ENCODE measurements around the gene CEP78. TPM values are rescaled to one million over a fixed set of nuclear protein-coding genes. Genes with fewer than 3 reads are reported as not detected.

Gene CEP78
- total RNA-seq, 4 donors from 2014 or later = 5.9 to 10.7 (median 7.7) TPM

DNA sequence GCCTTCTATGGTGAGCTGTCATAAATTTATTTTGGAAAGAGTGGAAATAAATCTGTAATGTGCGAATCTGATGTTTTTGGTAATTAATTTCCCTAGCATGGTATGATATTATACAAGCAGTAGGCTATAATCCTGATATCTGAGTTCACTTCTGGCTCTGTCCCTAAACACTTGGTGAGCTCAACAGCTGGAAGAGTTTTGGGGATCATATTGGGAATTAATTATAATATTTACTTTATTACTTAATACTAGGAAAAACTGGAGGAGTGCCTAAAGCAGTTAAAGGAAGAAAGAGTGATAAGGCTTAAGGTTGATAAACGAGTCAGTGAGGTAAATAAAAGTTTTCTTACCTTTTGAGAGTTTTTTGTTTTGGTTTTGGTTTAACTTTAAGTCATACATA, 26.8 kb downstream of the CEP78 start:
- WGBS, 2 donors = 74 to 76% methylated on average over 2 of the region's 2 CpGs
- intact Hi-C loops (cut with DNase I; ENCODE audit: low total_unique reads) = no loop called here
- DNase-seq (ENCODE audit: low spot score in 2 of 2) = no peak
- TF ChIP-seq, protein P1, sequence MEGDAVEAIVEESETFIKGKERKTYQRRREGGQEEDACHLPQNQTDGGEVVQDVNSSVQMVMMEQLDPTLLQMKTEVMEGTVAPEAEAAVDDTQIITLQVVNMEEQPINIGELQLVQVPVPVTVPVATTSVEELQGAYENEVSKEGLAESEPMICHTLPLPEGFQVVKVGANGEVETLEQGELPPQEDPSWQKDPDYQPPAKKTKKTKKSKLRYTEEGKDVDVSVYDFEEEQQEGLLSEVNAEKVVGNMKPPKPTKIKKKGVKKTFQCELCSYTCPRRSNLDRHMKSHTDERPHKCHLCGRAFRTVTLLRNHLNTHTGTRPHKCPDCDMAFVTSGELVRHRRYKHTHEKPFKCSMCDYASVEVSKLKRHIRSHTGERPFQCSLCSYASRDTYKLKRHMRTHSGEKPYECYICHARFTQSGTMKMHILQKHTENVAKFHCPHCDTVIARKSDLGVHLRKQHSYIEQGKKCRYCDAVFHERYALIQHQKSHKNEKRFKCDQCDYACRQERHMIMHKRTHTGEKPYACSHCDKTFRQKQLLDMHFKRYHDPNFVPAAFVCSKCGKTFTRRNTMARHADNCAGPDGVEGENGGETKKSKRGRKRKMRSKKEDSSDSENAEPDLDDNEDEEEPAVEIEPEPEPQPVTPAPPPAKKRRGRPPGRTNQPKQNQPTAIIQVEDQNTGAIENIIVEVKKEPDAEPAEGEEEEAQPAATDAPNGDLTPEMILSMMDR (IDR thresholded peaks at IDR 0.05) = no peak
- no peak for TF ChIP-seq POLR2A (IDR thresholded peaks at IDR 0.05)
- no peak overlapping the region for H3K4me3 ChIP-seq (ENCODE audit: low read depth, poor library complexity, severe bottlenecking)

GRCh38 chr9:78267889-78268288, 32.0 kb downstream of the CEP78 start:
- no peak overlapping the region for H3K4me3 ChIP-seq (ENCODE audit: low read depth, poor library complexity, severe bottlenecking)
- intact Hi-C loops (cut with DNase I; ENCODE audit: low total_unique reads) = no loop called here
- no peak for TF ChIP-seq POLR2A (IDR thresholded peaks at IDR 0.05)
- TF ChIP-seq, protein P1 (IDR thresholded peaks at IDR 0.05) = no peak
- no peak for DNase-seq (ENCODE audit: low spot score in 2 of 2)
- WGBS, 2 donors = 93 to 94% methylated on average over 4 of the region's 4 CpGs

DNA sequence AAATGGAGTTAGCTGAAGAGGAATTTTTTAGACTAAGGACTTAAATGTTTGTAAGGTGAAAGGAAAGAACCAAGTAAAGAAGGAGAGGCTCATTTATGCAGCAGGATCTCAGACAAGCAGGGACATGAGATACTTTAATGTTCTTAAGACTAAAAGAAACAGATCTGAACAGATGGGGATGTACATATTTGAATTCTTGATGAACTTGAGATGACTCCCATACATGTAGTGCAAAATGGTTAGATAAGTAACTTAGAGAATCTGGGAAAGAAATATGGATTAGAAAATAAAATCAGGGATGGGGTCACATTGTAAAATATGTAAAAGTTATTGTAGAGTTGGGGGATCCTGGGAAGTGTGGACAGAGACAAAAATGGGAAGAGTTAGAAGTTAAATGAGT, 33.9 kb downstream of the CEP78 start:
- H3K4me3 ChIP-seq (ENCODE audit: low read depth, poor library complexity, severe bottlenecking) = no peak overlapping the region
- TF ChIP-seq POLR2A (IDR thresholded peaks at IDR 0.05) = no peak
- TF ChIP-seq, protein P1 (IDR thresholded peaks at IDR 0.05) = no peak
- intact Hi-C loops (cut with DNase I; ENCODE audit: low total_unique reads) = no loop called here
- no peak for DNase-seq (ENCODE audit: low spot score in 2 of 2)

- TF ChIP-seq POLR2A (IDR thresholded peaks at IDR 0.05) = no peak
- intact Hi-C loops (cut with DNase I; ENCODE audit: low total_unique reads) = no loop called here
- H3K4me3 ChIP-seq (ENCODE audit: low read depth, poor library complexity, severe bottlenecking) = no peak overlapping the region
- DNase-seq (ENCODE audit: low spot score in 2 of 2) = no peak
These were observed 36.4 kb downstream of the CEP78 start for GRCh38 chr9:78272307-78272706.

- DNase-seq (ENCODE audit: low spot score in 2 of 2) = no peak
- intact Hi-C loops (cut with DNase I; ENCODE audit: low total_unique reads) = no loop called here
- no peak overlapping the region for H3K4me3 ChIP-seq (ENCODE audit: low read depth, poor library complexity, severe bottlenecking)
- WGBS, 2 donors = 95 to 96% methylated on average over 3 of the region's 3 CpGs
- TF ChIP-seq, protein P1 (IDR thresholded peaks at IDR 0.05) = no peak
- TF ChIP-seq POLR2A (IDR thresholded peaks at IDR 0.05) = no peak
These were observed 37.9 kb downstream of the CEP78 start for GRCh38 chr9:78273761-78274160.

DNA sequence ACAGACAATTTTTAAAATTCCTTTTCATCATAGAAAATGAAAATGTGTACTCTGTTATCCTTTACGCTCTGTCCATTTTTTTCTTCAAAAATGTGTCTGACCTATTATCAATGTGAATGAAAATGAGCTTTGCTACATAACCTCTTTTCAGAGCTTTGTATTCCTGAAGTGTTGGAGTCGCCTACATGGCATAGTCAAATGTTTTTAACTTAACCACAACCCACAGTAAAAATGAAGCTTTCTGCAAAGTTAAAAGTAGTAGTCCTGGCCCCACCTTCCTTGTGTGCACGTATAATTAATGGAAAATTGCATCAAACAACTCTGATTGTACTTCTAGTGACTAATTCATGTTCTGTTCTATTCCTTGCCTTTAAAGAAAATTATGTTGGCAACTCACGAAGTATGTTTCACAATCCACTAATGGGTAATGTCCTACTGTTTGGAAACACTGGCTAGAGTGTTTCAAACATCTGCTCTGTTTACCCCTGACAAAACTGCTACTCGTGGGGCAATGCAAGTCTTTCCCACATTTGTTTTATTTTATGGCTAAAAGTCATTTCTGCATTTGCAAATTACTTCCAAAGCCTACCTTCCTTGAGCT, 42.4 kb downstream of the CEP78 start:
- H3K4me3 ChIP-seq (ENCODE audit: low read depth, poor library complexity, severe bottlenecking) = no peak overlapping the region
- WGBS, 2 donors = 40 to 43% methylated on average over 5 of the region's 5 CpGs
- intact Hi-C loops (cut with DNase I; ENCODE audit: low total_unique reads) = no loop called here
- DNase-seq (ENCODE audit: low spot score in 2 of 2) = no peak
- TF ChIP-seq POLR2A (IDR thresholded peaks at IDR 0.05) = no peak

DNA sequence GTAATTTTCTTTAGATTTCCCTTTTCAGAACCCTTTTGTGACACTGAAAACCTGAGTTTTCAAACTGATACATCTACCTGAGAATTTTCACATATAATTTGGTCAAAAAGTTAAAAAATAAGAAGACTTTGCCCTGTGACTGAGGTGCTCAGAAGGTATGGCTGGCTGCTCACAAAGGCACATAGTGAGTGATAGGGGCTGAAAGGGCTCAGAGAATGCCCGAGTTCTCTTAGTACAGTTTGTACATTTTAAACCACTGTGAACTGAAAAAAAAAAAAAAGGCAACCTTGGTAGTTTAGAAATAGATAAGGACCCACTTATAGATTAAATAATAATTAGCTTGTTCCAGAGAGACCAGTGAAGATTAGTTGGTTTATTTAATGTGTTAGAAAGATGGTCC, 42.9 kb downstream of the CEP78 start:
- H3K4me3 ChIP-seq (ENCODE audit: low read depth, poor library complexity, severe bottlenecking) = no peak overlapping the region
- 68 to 95% methylated on average over 1 of the region's 1 CpG for WGBS, 2 donors
- TF ChIP-seq, protein P1 (IDR thresholded peaks at IDR 0.05) = no peak
- TF ChIP-seq POLR2A (IDR thresholded peaks at IDR 0.05) = no peak
- intact Hi-C loops (cut with DNase I; ENCODE audit: low total_unique reads) = no loop called here
- no peak for DNase-seq (ENCODE audit: low spot score in 2 of 2)
